ENCODE measurements around the gene OR3A2.
"Not testable (repeated sequence)": the region's sequence is repeated elsewhere in the genome, so short reads cannot be mapped to it uniquely, and the experiment has no call there.

GRCh38 chr17:3397801-3398200 lies 11.7 kb upstream of the OR3A2 start:
- TF ChIP-seq TBL1XR1 (IDR thresholded peaks at IDR 0.05; ENCODE audit: low read depth, low read length); NKRF (conservative IDR thresholded peaks at IDR 0.05); CTCF (IDR thresholded peaks at IDR 0.05 in 2 of 3, conservative IDR thresholded peaks at IDR 0.05 in 1 of 3; ENCODE audit: control insufficient read depth in 2 of 3, extremely low read depth in 1 of 3, insufficient read depth in 1 of 3, low read depth in 3 of 3, low read length in 3 of 3); POLR2AphosphoS2 (IDR thresholded peaks at IDR 0.05; ENCODE audit: low read depth, low read length); EGR1 (IDR thresholded peaks at IDR 0.05; ENCODE audit: borderline replicate concordance in 1 of 2, low read depth in 2 of 2, low read length in 2 of 2); POLR2A (IDR thresholded peaks at IDR 0.05; ENCODE audit: low read depth, low read length); HDAC6 (IDR thresholded peaks at IDR 0.05; ENCODE audit: unreplicated experiment); RCOR1 (conservative IDR thresholded peaks at IDR 0.05; ENCODE audit: low read depth, low read length); RAD21 (IDR thresholded peaks at IDR 0.05; ENCODE audit: insufficient read depth, low read depth, low read length): not testable (repeated sequence)
- TF ChIP-seq, protein P1, sequence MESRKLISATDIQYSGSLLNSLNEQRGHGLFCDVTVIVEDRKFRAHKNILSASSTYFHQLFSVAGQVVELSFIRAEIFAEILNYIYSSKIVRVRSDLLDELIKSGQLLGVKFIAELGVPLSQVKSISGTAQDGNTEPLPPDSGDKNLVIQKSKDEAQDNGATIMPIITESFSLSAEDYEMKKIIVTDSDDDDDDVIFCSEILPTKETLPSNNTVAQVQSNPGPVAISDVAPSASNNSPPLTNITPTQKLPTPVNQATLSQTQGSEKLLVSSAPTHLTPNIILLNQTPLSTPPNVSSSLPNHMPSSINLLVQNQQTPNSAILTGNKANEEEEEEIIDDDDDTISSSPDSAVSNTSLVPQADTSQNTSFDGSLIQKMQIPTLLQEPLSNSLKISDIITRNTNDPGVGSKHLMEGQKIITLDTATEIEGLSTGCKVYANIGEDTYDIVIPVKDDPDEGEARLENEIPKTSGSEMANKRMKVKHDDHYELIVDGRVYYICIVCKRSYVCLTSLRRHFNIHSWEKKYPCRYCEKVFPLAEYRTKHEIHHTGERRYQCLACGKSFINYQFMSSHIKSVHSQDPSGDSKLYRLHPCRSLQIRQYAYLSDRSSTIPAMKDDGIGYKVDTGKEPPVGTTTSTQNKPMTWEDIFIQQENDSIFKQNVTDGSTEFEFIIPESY (IDR thresholded peaks at IDR 0.05) = not testable (repeated sequence)
- TF ChIP-seq, protein P2, sequence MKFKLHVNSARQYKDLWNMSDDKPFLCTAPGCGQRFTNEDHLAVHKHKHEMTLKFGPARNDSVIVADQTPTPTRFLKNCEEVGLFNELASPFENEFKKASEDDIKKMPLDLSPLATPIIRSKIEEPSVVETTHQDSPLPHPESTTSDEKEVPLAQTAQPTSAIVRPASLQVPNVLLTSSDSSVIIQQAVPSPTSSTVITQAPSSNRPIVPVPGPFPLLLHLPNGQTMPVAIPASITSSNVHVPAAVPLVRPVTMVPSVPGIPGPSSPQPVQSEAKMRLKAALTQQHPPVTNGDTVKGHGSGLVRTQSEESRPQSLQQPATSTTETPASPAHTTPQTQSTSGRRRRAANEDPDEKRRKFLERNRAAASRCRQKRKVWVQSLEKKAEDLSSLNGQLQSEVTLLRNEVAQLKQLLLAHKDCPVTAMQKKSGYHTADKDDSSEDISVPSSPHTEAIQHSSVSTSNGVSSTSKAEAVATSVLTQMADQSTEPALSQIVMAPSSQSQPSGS (IDR thresholded peaks at IDR 0.05; ENCODE audit: low read length) = not testable (repeated sequence)
